SK-N-SH (cell line): ENCODE results near the gene TAMALIN. TPM values are rescaled to one million over a fixed set of nuclear protein-coding genes. Genes with fewer than 3 reads are reported as not detected.

Experiments
- CTCF ChIA-PET: fragments of 300-600, 350-600 bp; formaldehyde crosslinking; extraction: SDS; loops from one replicate; lab custom pipeline; 2021; lab: Yijun Ruan, JAX
- POLR2A ChIA-PET: fragments of 350-600 bp; sonication (Branson Sonifier 250); formaldehyde crosslinking; extraction: SDS; loops from one replicate; lab custom pipeline; 2020; ENCODE audit warnings: antibody characterized with exemption, inconsistent platforms; lab: Yijun Ruan, JAX
- DNase-seq: peaks from one replicate; pipeline ENCODE4 v3.0.0; 2012
- H2AFZ ChIP-seq: fragments of 200-600 bp; sonication (generic); 2 replicates; pipeline ENCODE4 v1.8.1; 2016; ENCODE audit warnings: antibody characterized with exemption, mild to moderate bottlenecking, low read depth
- H3F3A ChIP-seq: fragments of 200-600 bp; sonication (generic); replicated peaks from 2 replicates; pipeline ENCODE3; 2016; ENCODE audit warnings: antibody characterized with exemption, mild to moderate bottlenecking; ENCODE audit not compliant: insufficient read depth
- H3K27ac ChIP-seq, 2 experiments: fragments of 200-500 bp in 1 of 2; fragments of 200-600 bp in 1 of 2; sonication (Bioruptor generic) in 1 of 2; sonication (generic), shearing (Covaris generic) in 1 of 2; 2 replicates each; pipeline versions ENCODE4 v1.5.1 to v1.6.1; 2014 to 2016; ENCODE audit warnings: low read depth in 2 of 2, inconsistent platforms in 1 of 2, low read length in 1 of 2, mild to moderate bottlenecking in 1 of 2, mixed read lengths in 1 of 2
- H3K27me3 ChIP-seq: fragments of 200-600 bp; sonication (generic), shearing (Covaris generic); 2 replicates; pipeline ENCODE4 v1.6.1; 2016; ENCODE audit warnings: mixed run types; ENCODE audit not compliant: insufficient read depth
- H3K36me3 ChIP-seq, 2 experiments: fragments of 200-500 bp in 1 of 2; fragments of 200-600 bp in 1 of 2; sonication (Bioruptor generic) in 1 of 2; sonication (generic) in 1 of 2; replicated peaks in 1 of 2; 2 replicates each; pipeline versions ENCODE3 to v1.5.1; 2014 to 2016; ENCODE audit warnings: low read length in 1 of 2, mild to moderate bottlenecking in 1 of 2; ENCODE audit not compliant: insufficient read depth in 2 of 2, control insufficient read depth in 1 of 2
- H3K4me1 ChIP-seq, 2 experiments: fragments of 200-500 bp in 1 of 2; fragments of 200-600 bp in 1 of 2; sonication (Bioruptor generic) in 1 of 2; sonication (generic), shearing (Covaris generic) in 1 of 2; 2 replicates each; pipeline versions ENCODE4 v1.5.1 to v1.6.1; 2014 to 2016; ENCODE audit warnings: low read depth in 1 of 2, low read length in 1 of 2, mixed run types in 1 of 2; ENCODE audit not compliant: insufficient read depth in 2 of 2, control insufficient read depth in 1 of 2
- H3K4me2 ChIP-seq: fragments of 200-600 bp; sonication (generic), shearing (Covaris generic); 2 replicates; pipeline ENCODE4 v1.6.1; 2017; ENCODE audit warnings: mixed run types
- H3K4me3 ChIP-seq, 2 experiments: fragments of 200-500 bp in 1 of 2; fragments of 200-600 bp in 1 of 2; sonication (Bioruptor generic) in 1 of 2; sonication (generic), shearing (Covaris generic) in 1 of 2; 2 replicates each; pipeline versions ENCODE4 v1.5.1 to v1.8.1; 2014 to 2016; ENCODE audit warnings: low read depth in 2 of 2, inconsistent platforms in 1 of 2, low read length in 1 of 2, mild to moderate bottlenecking in 1 of 2, mixed read lengths in 1 of 2, moderate library complexity in 1 of 2
- H3K79me2 ChIP-seq: fragments of 200-600 bp; sonication (generic); 2 replicates; pipeline ENCODE4 v1.8.1; 2017; ENCODE audit warnings: mild to moderate bottlenecking; ENCODE audit not compliant: insufficient read depth
- H3K9ac ChIP-seq: fragments of 200-600 bp; sonication (generic); 2 replicates; pipeline ENCODE4 v1.6.1; 2017; ENCODE audit warnings: mixed run types
- H3K9me2 ChIP-seq: fragments of 200-600 bp; sonication (generic); 2 replicates; pipeline ENCODE4 v1.6.1; 2017; ENCODE audit warnings: mixed run types
- H3K9me3 ChIP-seq: fragments of 200-600 bp; sonication (generic); 2 replicates; pipeline ENCODE4 v1.6.1; 2017; ENCODE audit warnings: mixed run types, mild to moderate bottlenecking, moderate library complexity
- H4K20me1 ChIP-seq: fragments of 200-600 bp; sonication (generic); 2 replicates; pipeline ENCODE4 v1.6.1; 2017; ENCODE audit warnings: mild to moderate bottlenecking, mixed run types; ENCODE audit not compliant: insufficient read depth
- CTCF ChIP-seq: fragments of 200-600 bp; sonication (generic); IDR thresholded peaks from 2 replicates; pipeline ENCODE4 v1.6.1; 2017; ENCODE audit warnings: antibody characterized with exemption, mild to moderate bottlenecking, moderate library complexity
- FOSL2 ChIP-seq: IDR thresholded peaks from 2 replicates; pipeline ENCODE4 v1.4.0; 2012; ENCODE audit warnings: low read depth, mild to moderate bottlenecking, moderate library complexity, borderline replicate concordance
- FOXJ3 ChIP-seq: sonication (generic); formaldehyde crosslinking; IDR thresholded peaks from 2 replicates; pipeline ENCODE4 v1.5.1; 2020; ENCODE audit warnings: mild to moderate bottlenecking, missing genetic modification reagents
- GABPA ChIP-seq: IDR thresholded peaks from 2 replicates; pipeline ENCODE4 v1.4.0; 2012; ENCODE audit warnings: low read depth, mild to moderate bottlenecking
- GATA2 ChIP-seq: sonication (generic); formaldehyde crosslinking; IDR thresholded peaks from 2 replicates; pipeline ENCODE4 v1.5.0; 2020; ENCODE audit warnings: mild to moderate bottlenecking, missing genetic modification reagents
- MXI1 ChIP-seq: IDR thresholded peaks from 2 replicates; pipeline ENCODE4 v1.6.1; 2012; ENCODE audit warnings: mild to moderate bottlenecking, low read depth, low read length, improper control_type of control experiment
- PBX3 ChIP-seq: IDR thresholded peaks from 2 replicates; pipeline ENCODE4; 2012
- RAD21 ChIP-seq: IDR thresholded peaks from 2 replicates; pipeline ENCODE4 v1.6.1; 2012; ENCODE audit warnings: mild to moderate bottlenecking, low read length
- REST ChIP-seq: IDR thresholded peaks from 2 replicates; pipeline ENCODE4 v1.6.1; 2012; ENCODE audit warnings: mild to moderate bottlenecking, low read depth, low read length, moderate library complexity
- SIN3A ChIP-seq: IDR thresholded peaks from 2 replicates; pipeline ENCODE4 v1.6.1; 2012; ENCODE audit warnings: low read depth, mild to moderate bottlenecking, low read length, moderate library complexity, borderline replicate concordance
- TAF1 ChIP-seq: IDR thresholded peaks from 2 replicates; pipeline ENCODE4 v1.6.1; 2012; ENCODE audit warnings: low read depth, mild to moderate bottlenecking, low read length, moderate library complexity, borderline replicate concordance
- USF2 ChIP-seq: fragments of 150-350 bp; IDR thresholded peaks from 2 replicates; pipeline ENCODE4 v1.6.1; 2017; ENCODE audit warnings: antibody characterized with exemption, low read length, low read depth, borderline replicate concordance
- YY1 ChIP-seq: IDR thresholded peaks from 2 replicates; pipeline ENCODE4 v1.4.0; 2012; ENCODE audit warnings: low read depth, mild to moderate bottlenecking
- ZBTB33 ChIP-seq: IDR thresholded peaks from 2 replicates; pipeline ENCODE4 v1.4.0; 2012; ENCODE audit warnings: low read depth, borderline replicate concordance
- WGBS: methylation state at CpG from one replicate; pipeline ENCODE4 v1.1.6; 2017; ENCODE audit warnings: low lambda C conversion rate; 5-methylcytosine and 5-hydroxymethylcytosine counted together
- polyA plus RNA-seq, 3 experiments: library from polyadenylated mRNA; depleted of rRNA; stranded (reverse); fragments of >200 nt; gene quantifications; 2 replicates each; pipeline ENCODE4 v1.2.3, GENCODE V29; 2012

Gene TAMALIN
- polyA plus RNA-seq, 1 of the 3 experiments (the other 2 are of a cell fraction), result 2.4 TPM

- Histone ChIP-seq H3K27ac (no peak overlapping the region), H2AFZ (no peak overlapping the region), H3K27me3 (no peaks in the 10 kb centered on the region), H3K4me3 (no peak overlapping the region), H3F3A (no peaks in the 10 kb centered on the region), H3K9me3 (no peaks in the 10 kb centered on the region), H3K79me2 (peaks cover 13% of the 10 kb centered on the region; the same call in 1 of the 2 replicates), H3K36me3 (no peaks in the 10 kb centered on the region), H3K4me1 (peaks cover 0 to 14% of the 10 kb centered on the region in 2 experiments; a peak in 1 of 4 replicates), H3K9me2 (no peaks in the 10 kb centered on the region), H4K20me1 (no peaks in the 10 kb centered on the region; the same call in 1 of the 2 replicates), H3K9ac (no peak overlapping the region), H3K4me2 (no peak overlapping the region)
- POLR2A ChIA-PET, result no interaction called here
- CTCF ChIA-PET, result interaction anchor here (1.0 to 30.2 kb wide), 7 partner anchors 20 to 283 kb away, joined by 3 to 949 read pairs (median 4); partner anchors contain the start of genes ATG101 and SMIM41
- DNase-seq, result no peak
- 79% methylated on average over 18 of the region's 18 CpGs for WGBS
- no peak for TF ChIP-seq YY1
Observed at GRCh38 chr12:52044292-52044983, 37.7 kb downstream of the TAMALIN start.

DNA sequence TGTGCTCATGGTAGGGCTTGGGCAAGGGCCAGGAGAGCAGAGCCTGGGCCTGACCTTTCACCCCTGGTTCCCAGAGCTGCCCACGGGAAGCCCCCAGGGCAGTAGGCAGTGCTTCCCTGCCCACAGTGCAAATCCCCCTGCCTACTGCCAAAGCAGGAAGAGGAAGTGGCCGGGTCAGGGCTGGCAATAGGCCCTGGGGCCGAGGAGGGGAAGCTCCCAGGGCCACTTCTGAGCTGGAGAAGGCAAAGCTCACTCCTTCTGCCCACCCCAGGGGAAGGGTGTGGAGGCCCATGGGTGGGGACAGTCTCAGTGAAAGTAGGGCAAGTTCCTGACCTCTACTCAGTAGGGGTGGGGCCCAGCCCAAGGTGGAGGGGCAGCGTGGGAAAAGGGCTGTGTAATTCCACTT lies 39.1 kb downstream of the TAMALIN start:
- Histone ChIP-seq H3K9ac (no peak overlapping the region), H2AFZ (no peak overlapping the region), H3K4me3 (no peak overlapping the region), H4K20me1 (no peaks in the 10 kb centered on the region; the same call in 1 of the 2 replicates), H3K4me1 (peaks cover 8 to 17% of the 10 kb centered on the region in 2 experiments; a peak in 2 of 4 replicates), H3K27ac (no peak overlapping the region), H3K9me3 (no peaks in the 10 kb centered on the region), H3K36me3 (no peaks in the 10 kb centered on the region), H3K27me3 (no peaks in the 10 kb centered on the region), H3F3A (no peaks in the 10 kb centered on the region), H3K9me2 (no peaks in the 10 kb centered on the region), H3K79me2 (peaks cover under 1% of the 10 kb centered on the region; the same call in 1 of the 2 replicates), H3K4me2 (no peak overlapping the region)
- no peak for TF ChIP-seq GATA2 (CRISPR knock-in tag)
- TF ChIP-seq RAD21, result no peak
- TF ChIP-seq TAF1, result no peak
- no peak for TF ChIP-seq MXI1
- TF ChIP-seq REST, result no peak
- no peak for TF ChIP-seq FOSL2
- no peak for TF ChIP-seq YY1
- no peak for TF ChIP-seq FOXJ3 (CRISPR knock-in tag)
- no peak for TF ChIP-seq ZBTB33
- no peak for TF ChIP-seq SIN3A
- TF ChIP-seq CTCF, result no peak
- no peak for TF ChIP-seq PBX3
- TF ChIP-seq GABPA, result no peak
- no peak for TF ChIP-seq USF2
- 61% methylated on average over 4 of the region's 4 CpGs for WGBS
- DNase-seq, result no peak
- POLR2A ChIA-PET, result no interaction called here
- CTCF ChIA-PET, result interaction anchor here (1.0 to 30.2 kb wide), 5 partner anchors 16 to 53 kb away, joined by 3 to 949 read pairs (median 6); partner anchors contain the start of genes ATG101 and SMIM41
